ENCODE results near the gene PRKG1.

PRKG1 gene

DNA sequence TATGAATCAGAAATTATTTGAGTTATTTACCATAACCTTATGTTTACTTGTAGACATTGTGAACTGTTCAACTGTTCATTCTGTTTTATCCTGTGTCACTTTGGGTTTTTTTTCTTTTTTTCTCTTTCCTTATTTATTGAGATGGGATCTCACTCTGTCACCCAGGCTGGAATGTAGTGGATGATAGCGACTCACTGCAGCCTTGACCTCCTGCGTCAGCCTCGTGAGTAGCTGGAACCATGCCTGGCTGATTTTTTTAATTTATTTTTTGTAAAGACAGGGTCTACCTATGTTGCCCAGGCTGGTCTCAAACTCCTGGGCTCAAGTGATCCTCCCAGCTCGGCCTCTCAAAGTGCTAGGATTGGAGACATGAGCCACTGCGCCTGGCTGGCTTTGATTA lies 528.0 kb downstream of the PRKG1 start:
- TF ChIP-seq, protein P1, sequence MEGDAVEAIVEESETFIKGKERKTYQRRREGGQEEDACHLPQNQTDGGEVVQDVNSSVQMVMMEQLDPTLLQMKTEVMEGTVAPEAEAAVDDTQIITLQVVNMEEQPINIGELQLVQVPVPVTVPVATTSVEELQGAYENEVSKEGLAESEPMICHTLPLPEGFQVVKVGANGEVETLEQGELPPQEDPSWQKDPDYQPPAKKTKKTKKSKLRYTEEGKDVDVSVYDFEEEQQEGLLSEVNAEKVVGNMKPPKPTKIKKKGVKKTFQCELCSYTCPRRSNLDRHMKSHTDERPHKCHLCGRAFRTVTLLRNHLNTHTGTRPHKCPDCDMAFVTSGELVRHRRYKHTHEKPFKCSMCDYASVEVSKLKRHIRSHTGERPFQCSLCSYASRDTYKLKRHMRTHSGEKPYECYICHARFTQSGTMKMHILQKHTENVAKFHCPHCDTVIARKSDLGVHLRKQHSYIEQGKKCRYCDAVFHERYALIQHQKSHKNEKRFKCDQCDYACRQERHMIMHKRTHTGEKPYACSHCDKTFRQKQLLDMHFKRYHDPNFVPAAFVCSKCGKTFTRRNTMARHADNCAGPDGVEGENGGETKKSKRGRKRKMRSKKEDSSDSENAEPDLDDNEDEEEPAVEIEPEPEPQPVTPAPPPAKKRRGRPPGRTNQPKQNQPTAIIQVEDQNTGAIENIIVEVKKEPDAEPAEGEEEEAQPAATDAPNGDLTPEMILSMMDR (IDR thresholded peaks at IDR 0.05; ENCODE audit: low read depth, low read length) = no peak
- Histone ChIP-seq H3K27me3 (ENCODE audit: insufficient read depth, low read depth, severe bottlenecking) (no peaks in the 10 kb centered on the region), H3K9me3 (ENCODE audit: severe bottlenecking) (no peaks in the 10 kb centered on the region), H3K27ac (no peak overlapping the region), H3K4me3 (ENCODE audit: low read depth, low read length) (no peak overlapping the region), H3K36me3 (no peaks in the 10 kb centered on the region)
- no peak for DNase-seq

DNA sequence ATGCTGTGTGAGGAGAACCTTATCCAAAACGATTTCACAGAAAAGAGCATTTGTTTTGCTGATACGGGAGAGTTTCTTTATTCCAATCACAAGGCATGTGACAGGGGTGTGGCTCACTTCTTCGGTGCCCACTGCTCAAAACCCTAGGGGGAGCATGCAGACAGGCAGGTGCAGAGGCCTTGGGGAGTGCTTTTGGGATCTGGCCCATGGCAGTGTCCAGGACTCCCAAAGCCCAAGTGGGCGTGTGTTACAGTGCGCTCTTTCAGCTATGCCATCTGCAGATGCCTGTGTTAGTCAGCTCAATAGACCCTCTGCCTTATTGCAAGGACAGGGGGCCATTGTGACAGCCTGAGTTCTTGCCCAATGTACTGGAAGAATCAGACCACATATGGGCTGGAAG lies 530.3 kb downstream of the PRKG1 start:
- TF ChIP-seq, protein P1 (IDR thresholded peaks at IDR 0.05; ENCODE audit: low read depth, low read length) = no peak
- H3K4me3 ChIP-seq (ENCODE audit: low read depth, low read length) = no peak overlapping the region
- no peaks in the 10 kb centered on the region for H3K27me3 ChIP-seq (ENCODE audit: insufficient read depth, low read depth, severe bottlenecking)
- no peak overlapping the region for H3K27ac ChIP-seq
- no peak for DNase-seq
- H3K36me3 ChIP-seq = no peaks in the 10 kb centered on the region
- no peaks in the 10 kb centered on the region for H3K9me3 ChIP-seq (ENCODE audit: severe bottlenecking)

DNA sequence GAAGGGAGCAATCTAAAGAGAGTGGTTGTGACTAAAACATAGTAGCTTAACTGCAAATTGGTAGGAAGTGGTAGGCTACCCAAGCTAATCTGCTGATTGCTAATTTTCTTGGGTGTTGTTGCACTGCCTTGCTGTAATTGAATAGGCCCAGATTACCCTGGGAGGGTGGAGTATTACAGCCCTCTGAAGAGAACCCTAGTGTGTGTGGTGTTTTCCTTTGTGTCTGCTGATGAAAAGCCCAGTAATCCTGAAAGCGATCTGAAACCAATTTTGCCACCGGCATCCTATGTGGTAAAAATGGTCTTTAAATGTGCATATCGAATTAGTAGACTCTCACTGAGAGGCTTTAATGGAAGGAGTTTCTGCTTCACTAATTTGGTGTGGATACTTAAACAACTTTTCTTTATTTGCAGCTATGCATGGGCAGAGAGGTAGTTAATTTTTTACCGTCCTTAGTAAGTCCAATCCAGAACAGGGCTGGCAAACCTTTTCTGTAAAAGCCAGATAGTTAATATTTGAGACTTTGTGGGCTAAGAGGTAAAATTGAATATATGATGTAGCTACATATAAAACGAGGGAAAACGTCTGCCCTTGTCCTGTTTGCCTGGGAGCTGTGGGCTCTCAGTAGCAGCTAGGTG lies 532.7 kb downstream of the PRKG1 start:
- TF ChIP-seq, protein P1 (IDR thresholded peaks at IDR 0.05; ENCODE audit: low read depth, low read length) = no peak
- no peak overlapping the region for H3K4me3 ChIP-seq (ENCODE audit: low read depth, low read length)
- no peak overlapping the region for H3K27ac ChIP-seq
- no peak for DNase-seq
- no peaks in the 10 kb centered on the region for H3K36me3 ChIP-seq
- no peaks in the 10 kb centered on the region for H3K9me3 ChIP-seq (ENCODE audit: severe bottlenecking)
- no peaks in the 10 kb centered on the region for H3K27me3 ChIP-seq (ENCODE audit: insufficient read depth, low read depth, severe bottlenecking)

DNA sequence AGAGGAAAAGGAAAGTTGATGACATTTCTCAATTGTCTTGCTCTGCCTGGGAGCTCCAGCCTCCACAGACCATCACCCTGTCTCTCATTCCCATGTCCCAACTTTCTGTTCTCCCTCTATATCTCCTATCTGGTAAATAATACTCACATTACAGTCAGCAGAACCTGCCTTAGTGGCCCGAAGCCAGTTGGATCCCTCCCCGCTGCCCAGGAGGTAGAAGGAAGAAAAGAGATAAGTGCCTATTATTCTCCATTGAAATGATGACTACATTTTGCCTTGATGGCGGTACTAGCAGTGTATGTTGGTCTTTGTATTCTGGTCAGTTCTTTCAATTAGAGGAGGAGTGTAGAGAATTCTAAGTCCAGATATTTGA lies 533.2 kb downstream of the PRKG1 start:
- DNase-seq = no peak
- no peaks in the 10 kb centered on the region for H3K36me3 ChIP-seq
- no peak overlapping the region for H3K27ac ChIP-seq
- H3K27me3 ChIP-seq (ENCODE audit: insufficient read depth, low read depth, severe bottlenecking) = no peaks in the 10 kb centered on the region
- no peak overlapping the region for H3K4me3 ChIP-seq (ENCODE audit: low read depth, low read length)
- TF ChIP-seq, protein P1 (IDR thresholded peaks at IDR 0.05; ENCODE audit: low read depth, low read length) = no peak
- H3K9me3 ChIP-seq (ENCODE audit: severe bottlenecking) = no peaks in the 10 kb centered on the region

DNA sequence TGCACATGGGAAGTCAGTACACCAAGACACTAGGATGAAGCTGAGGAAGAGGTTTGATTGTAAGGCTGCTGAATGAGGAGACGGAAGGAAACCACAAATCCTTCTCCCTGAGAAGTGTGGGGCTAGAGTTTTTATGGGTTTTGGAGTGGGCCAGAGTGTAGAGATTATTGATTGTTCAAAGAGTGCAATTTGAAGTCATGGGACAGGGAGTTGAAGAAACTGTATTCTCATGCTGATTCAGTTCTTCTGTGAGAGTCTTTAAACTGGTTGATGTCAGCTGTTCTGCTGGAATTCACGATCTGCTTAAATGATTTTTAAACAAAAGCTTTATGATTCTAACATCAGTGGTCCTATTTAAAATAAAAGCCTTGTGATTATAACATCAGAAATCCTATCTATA lies 533.9 kb downstream of the PRKG1 start:
- Histone ChIP-seq H3K4me3 (ENCODE audit: low read depth, low read length) (no peak overlapping the region), H3K27me3 (ENCODE audit: insufficient read depth, low read depth, severe bottlenecking) (no peaks in the 10 kb centered on the region), H3K27ac (no peak overlapping the region), H3K9me3 (ENCODE audit: severe bottlenecking) (no peaks in the 10 kb centered on the region), H3K36me3 (no peaks in the 10 kb centered on the region)
- DNase-seq = no peak
- TF ChIP-seq, protein P1 (IDR thresholded peaks at IDR 0.05; ENCODE audit: low read depth, low read length) = no peak

DNA sequence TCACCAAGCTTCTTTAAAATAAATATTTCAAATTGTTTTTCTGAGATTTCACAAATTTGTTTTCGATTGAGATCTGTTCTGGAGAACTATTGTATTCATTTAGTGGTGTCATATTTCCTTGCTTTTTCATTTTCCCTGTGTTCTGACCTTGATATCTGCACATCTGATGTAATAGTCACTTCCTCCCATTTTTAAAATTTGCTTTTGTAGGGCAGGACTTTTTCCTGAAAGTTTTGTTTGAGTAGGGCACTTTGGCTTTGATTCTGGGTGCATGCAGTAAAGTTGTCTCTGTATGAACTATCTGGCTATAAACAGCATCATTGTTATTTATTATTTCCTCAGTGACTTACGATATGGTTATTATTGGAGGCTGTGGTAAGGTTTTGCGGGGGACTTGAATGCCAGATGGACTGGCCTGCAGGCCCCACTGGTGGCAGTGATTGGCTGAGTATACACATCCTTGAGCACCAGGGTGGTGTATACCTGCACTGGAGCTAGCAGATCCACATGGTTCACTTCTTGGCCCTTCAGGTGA lies 541.5 kb downstream of the PRKG1 start:
- Histone ChIP-seq H3K36me3 (no peaks in the 10 kb centered on the region), H3K27me3 (ENCODE audit: insufficient read depth, low read depth, severe bottlenecking) (no peaks in the 10 kb centered on the region), H3K27ac (no peak overlapping the region), H3K9me3 (ENCODE audit: severe bottlenecking) (no peaks in the 10 kb centered on the region), H3K4me3 (ENCODE audit: low read depth, low read length) (no peak overlapping the region)
- TF ChIP-seq, protein P1 (IDR thresholded peaks at IDR 0.05; ENCODE audit: low read depth, low read length) = no peak
- no peak for DNase-seq

Data from WERI-Rb-1 (cell line).